GM04503 (cell line): ENCODE data around the gene SC5D.

Experiments used
- DNase-seq: peaks from one replicate; pipeline ENCODE4 v3.0.0-alpha.2; 2012; ENCODE audit warnings: low read depth

The SC5D gene

GRCh38 chr11:121291896-121292494 is 576 bp upstream of the SC5D start:
- DNase-seq = no peak

- DNase-seq = no peak
Measured at GRCh38 chr11:121293288-121293594, 670 bp downstream of the SC5D start.

- no peak for DNase-seq
Measured at GRCh38 chr11:121295246-121296029, 2.9 kb downstream of the SC5D start.

GRCh38 chr11:121297872-121298271 is 5.3 kb downstream of the SC5D start:
- DNase-seq = no peak

GRCh38 chr11:121298774-121299173 is 6.2 kb downstream of the SC5D start:
- DNase-seq = no peak

- no peak for DNase-seq
Measured at GRCh38 chr11:121299417-121299816, 6.8 kb downstream of the SC5D start.

GRCh38 chr11:121300313-121300971 is 7.9 kb downstream of the SC5D start:
- DNase-seq = no peak

- no peak for DNase-seq
Measured at GRCh38 chr11:121300972-121301699, 8.6 kb downstream of the SC5D start.

GRCh38 chr11:121304759-121305158 is 12.2 kb downstream of the SC5D start:
- DNase-seq = no peak

GRCh38 chr11:121308816-121309215 is 16.2 kb downstream of the SC5D start:
- DNase-seq = no peak

- no peak for DNase-seq
Measured at GRCh38 chr11:121309688-121310087, 17.1 kb downstream of the SC5D start.

GRCh38 chr11:121310908-121311307 is 18.3 kb downstream of the SC5D start:
- no peak for DNase-seq

- no peak for DNase-seq
Measured at GRCh38 chr11:121311373-121311772, 18.8 kb downstream of the SC5D start.

- no peak for DNase-seq
Measured at GRCh38 chr11:121312483-121312882, 19.9 kb downstream of the SC5D start.

- no peak for DNase-seq
Measured at GRCh38 chr11:121318848-121319834, 26.6 kb downstream of the SC5D start.

GRCh38 chr11:121321614-121322243 is 29.2 kb downstream of the SC5D start:
- DNase-seq = no peak

- DNase-seq = no peak
Measured at GRCh38 chr11:121323046-121323607, 30.6 kb downstream of the SC5D start.

GRCh38 chr11:121326230-121326629 is 33.7 kb downstream of the SC5D start:
- DNase-seq = no peak

- no peak for DNase-seq
Measured at GRCh38 chr11:121327553-121327952, 35.0 kb downstream of the SC5D start.

- no peak for DNase-seq
Measured at GRCh38 chr11:121328176-121328966, 35.8 kb downstream of the SC5D start.
